Measurements from ENCODE around the gene GEMIN2.
"Not testable (repeated sequence)": the region's sequence is repeated elsewhere in the genome, so short reads cannot be mapped to it uniquely, and the experiment has no call there.

Gene GEMIN2

DNA sequence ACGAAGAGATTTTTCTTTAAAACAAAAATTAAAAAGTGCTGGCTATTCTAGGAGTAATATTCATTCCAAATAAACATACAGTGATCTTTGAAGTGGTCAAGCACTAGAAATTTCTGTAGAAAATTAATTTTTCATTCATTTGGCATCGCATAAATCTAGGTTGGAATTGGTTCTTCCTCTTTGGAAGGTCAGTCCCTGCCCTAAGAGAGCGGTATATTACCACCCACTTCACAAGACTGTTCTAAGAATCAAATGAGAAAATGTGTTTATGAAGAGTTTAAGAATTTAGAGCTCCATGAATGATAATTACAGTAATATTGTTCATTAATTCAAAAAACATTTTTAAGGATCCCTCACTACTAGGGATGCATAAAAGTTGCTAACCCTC, 444 bp upstream of the GEMIN2 start:
- no peak for DNase-seq (ENCODE audit: low read depth)

GRCh38 chr14:39122330-39123138, 8.4 kb downstream of the GEMIN2 start:
- no peak for DNase-seq (ENCODE audit: low read depth)

DNA sequence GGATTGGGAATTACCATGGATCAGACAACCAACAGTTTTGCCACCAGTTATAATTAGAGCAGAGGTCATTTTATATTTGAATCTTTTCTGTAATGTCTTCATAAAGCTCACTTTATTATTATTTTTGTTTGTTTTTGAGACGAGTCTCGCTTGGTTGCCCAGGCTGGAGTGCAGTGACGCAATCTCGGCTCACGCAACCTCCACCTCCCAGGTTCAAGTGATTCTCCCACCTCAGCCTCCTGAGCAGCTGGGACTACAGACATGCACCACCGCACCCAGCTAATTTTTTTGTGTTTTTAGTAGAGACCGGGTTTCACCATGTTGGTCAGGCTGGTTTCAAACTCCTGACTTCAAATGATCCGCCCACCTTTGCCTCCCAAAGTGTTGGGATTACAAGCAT, 23.7 kb downstream of the GEMIN2 start:
- DNase-seq (ENCODE audit: low read depth): not testable (repeated sequence)

DNA sequence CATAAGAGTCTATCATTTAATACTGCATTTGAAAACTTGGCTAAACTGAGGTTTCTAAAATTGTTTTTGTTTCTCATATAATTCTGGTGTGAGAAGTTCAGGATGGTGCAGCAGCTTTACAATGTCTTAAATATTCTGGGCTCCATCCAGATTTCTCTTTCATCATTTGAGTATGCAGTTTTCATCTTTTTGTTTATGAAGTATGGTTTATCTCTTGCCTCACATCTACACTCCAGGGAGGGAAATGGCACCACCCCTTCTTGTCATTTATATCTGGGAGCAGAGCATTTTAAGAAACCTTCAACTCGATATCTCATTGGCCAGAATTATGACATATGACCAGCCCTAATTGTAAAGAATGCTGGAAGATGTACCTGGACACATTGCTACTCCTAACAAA, 24.3 kb downstream of the GEMIN2 start:
- no peak for DNase-seq (ENCODE audit: low read depth)

DNA sequence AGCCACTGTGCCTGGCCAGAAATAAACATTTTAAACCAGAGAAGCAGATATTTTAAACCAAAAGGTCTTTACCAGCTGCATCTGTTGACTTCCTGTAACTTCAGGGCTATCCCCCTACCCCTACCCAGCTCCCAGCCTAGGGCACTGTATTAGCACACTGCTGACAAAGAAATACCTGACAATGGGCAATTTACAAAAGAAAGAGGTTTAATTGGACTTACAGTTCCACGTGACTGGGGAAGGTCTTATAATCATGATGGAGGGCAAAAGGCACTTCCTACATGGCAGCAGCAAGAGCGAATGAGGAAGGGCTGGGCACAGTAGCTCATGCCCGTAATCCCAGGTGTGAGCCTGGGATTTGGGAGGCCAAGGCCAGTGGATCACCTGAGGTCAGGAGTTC, 26.0 kb downstream of the GEMIN2 start:
- DNase-seq (ENCODE audit: low read depth): no peak

DNA sequence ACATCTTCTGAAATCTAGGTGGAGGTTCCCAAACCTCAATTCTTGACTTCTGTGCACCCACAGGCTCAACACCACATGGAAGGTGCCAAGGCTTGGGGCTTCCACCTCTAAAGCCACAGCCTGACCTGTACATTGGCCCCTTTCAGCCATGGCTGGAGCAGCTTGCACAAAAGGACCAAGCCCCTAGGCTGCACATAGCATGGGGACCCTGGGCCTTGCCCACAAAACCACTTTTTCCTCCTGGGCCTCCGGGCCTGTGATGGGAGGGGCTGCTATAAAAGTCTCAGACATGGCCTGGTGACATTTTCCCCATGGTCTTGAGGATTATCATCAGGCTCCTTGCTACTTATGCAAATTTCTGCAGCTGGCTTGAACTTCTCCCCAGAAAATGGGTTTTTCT, 27.5 kb downstream of the GEMIN2 start:
- not testable (repeated sequence) for DNase-seq (ENCODE audit: low read depth)

- not testable (repeated sequence) for DNase-seq (ENCODE audit: low read depth)
These were observed 29.1 kb downstream of the GEMIN2 start for GRCh38 chr14:39143226-39143625.

GRCh38 chr14:39145266-39145966, 31.3 kb downstream of the GEMIN2 start:
- DNase-seq (ENCODE audit: low read depth): no peak

DNA sequence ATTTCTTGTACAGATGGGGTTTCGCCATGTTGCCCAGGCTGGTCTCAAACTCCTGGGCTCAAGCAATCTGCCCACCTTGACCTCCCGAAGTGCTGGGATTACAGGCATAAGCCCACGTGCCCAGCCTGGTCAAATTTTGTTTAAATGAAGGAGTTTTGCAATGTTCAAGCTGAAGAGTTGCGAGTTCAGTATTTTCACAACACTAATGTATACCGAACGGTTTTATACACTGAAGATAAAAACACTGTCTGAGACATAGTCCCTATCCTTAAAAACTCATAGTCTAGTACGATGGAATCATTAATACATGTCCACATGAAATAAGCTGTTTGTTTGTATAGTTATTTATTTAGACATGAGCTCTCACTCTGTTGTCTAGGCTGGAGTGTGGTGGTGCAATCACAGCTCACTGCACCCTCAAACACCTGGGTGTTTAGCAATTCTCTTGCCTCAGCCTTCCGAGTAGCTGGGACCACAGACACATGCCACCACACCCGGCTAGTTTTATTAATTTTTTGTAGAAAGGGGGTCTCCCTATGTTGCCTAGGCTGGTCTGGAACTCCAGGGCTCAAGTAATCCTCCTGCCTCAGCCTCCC, 40.6 kb downstream of the GEMIN2 start:
- DNase-seq (ENCODE audit: low read depth): no peak

DNA sequence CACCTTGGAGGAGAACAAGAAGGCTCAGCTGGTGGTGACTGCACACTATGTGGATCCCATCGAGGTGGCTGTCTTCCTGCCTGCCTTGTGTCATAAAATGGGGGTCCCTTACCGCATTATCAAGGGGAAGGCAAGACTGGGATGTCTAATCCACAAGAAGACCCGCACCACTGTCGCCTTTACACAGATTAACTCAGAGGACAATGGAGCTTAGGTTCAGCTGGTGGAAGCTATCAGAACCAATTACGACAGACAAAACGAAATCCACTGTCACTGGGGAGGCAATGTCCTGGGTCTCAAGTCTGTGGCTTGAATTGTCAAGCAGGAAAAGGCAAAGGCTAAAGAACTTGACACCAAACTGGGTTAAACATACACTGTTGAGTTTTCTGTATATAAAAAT, 43.4 kb downstream of the GEMIN2 start:
- no peak for DNase-seq (ENCODE audit: low read depth)

- no peak for DNase-seq (ENCODE audit: low read depth)
These were observed 44.2 kb downstream of the GEMIN2 start for GRCh38 chr14:39158222-39158858.

GRCh38 chr14:39160494-39160893, 46.4 kb downstream of the GEMIN2 start:
- no peak for DNase-seq (ENCODE audit: low read depth)

DNA sequence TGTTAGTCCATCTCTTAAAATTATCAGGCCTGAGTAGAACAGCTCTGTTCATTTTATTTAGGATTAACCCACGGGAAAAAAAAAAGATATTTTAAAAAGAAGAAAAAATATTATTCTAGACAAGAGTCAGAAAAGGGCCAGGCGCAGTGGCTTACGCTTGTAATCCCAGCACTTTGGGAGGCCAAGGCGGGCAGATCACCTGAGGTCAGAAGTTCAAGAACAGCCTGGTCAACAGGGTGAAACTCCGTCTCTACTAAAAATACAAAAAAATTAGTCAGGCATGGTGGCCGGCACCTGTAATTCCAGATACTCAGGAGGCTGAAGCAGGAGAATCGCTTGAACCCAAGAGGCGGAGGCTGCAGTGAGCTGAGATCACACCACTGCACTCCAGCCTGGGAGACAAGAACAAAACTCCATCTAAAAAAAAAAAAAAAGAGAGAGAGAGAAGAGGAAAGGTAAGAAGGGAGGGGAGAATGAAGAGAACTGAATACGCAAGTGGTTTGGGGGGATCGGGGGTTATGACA, 53.7 kb downstream of the GEMIN2 start:
- not testable (repeated sequence) for DNase-seq (ENCODE audit: low read depth)

- no peak for DNase-seq (ENCODE audit: low read depth)
These were observed 54.5 kb downstream of the GEMIN2 start for GRCh38 chr14:39168591-39168990.

GRCh38 chr14:39169541-39169900, 55.4 kb downstream of the GEMIN2 start:
- no peak for DNase-seq (ENCODE audit: low read depth)

GRCh38 chr14:39173198-39173597, 59.1 kb downstream of the GEMIN2 start:
- DNase-seq (ENCODE audit: low read depth): no peak

DNA sequence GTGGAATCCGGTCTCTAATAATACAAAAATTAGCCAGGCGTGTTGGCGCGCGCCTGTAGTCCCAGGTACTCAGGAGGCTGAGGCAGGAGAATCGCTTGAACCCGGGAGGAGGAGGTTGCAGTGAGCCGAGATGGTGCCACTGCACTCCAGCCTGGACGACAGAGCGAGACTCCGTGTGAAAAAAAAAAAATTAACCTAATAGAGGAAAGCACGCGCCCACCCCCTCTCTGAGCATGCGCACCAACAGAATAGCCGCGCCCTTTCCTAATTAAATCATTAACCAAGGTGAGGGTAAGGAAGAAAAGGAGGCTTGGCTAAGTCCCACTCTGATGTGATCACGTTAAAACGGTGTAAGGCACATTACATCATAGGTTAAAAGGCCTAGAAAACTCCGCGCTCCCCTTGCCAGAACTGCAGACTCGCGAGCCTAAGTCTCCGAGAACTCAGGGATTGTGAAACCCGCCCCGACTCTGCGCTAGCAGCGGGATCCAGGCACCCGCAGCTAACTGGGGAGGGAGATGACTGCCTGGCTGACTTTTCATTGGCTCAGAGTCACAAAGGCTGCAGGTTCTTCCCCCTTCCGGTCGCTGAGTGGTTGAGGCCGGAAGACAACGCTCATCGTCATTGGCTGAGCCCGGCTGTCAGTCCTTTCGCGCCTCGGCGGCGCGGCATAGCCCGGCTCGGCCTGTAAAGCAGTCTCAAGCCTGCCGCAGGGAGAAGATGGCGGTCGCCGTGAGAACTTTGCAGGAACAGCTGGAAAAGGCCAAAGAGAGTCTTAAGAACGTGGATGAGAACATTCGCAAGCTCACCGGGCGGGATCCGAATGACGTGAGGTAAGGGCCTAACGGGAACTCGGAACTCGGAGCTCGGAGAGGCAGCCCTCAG, 60.7 kb downstream of the GEMIN2 start, which contains the start of gene PNN:
Gene PNN, plus strand, starts transcription at position 695 of the 885 bp plus-strand sequence. Its CDS starts 26 bp downstream, at position 721.
- peak; percentile 87 for DNase-seq (ENCODE audit: low read depth)

DNA sequence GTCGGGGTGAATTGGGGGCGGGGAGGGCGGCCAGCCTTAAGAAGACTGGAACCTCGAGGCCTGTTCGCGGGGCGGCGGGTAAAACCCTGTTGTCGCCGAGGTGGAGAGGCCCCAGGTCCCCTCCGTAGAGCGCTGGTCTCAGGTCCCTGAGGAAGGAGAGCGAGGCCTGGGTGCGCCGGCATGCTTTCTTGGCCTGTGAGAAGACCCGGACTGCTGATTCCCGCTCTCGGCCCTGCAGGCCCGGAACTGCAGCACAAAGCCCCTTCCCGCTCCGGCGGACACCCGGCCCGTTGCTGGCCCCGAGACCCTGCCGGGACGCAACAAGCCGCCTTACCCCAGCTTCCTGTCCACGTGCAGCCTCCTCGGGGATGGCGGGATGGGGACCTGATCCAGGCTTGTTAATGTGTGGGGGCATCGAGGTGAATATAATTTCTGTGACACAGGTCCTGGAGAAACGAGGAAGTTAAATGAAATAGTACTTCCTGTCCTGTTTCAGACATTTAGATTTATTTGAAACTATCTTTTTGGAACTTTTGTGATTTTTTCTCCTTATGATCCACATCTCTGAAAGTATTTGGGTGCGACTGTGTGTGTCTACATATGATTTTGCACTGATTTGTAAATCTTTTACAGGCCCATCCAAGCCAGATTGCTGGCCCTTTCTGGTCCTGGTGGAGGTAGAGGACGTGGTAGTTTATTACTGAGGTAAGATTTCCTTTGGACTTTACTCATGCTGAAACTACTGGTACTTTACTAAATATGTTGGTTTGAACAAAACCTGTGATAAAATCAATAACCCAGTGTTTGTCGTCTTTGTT, 61.5 kb downstream of the GEMIN2 start:
- DNase-seq (ENCODE audit: low read depth): peak; percentile 16

DNA sequence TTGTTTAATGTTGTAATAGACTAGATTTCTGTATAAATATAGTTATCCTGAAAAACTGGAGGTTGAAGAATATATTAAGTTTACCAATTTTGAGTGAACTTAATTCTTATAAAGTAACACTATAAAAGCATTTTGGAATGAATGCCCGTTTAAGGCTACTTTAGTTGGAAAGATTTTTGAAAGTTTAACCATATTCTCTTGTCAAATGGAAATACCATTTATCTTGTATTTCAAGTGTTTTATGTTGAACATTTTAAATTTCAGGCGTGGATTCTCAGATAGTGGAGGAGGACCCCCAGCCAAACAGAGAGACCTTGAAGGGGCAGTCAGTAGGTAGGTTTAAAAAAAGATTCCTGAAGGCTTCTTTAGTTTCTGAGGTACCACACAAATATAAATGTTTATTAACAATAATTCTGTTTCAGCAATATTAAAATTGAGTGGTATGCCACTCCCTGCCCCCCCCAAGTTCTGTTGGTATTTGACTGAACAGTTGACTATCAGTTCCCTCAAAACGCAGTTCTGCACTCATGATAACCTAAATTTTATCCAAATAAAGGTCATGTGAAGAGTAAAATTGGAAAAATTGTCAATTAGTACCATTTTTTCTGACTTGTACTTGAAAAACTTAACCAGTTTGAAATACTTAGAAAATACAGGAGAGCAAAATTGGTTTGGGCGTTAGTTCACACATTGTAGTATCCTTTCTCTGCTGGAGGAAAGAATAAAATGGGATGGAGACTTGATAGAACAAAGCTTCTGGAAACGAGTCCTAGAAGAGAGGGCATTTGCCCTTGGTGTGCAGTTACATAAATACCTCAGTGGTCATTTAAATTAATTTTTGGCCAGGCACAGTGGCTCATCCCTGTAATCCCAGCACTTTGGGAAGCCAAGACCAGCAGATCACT, 62.4 kb downstream of the GEMIN2 start:
- DNase-seq (ENCODE audit: low read depth): no peak

Measured in stimulated activated CD8-positive, alpha-beta memory T cell treated with anti-CD3 and anti-CD28 coated beads, Interleukin-7, amount 100 ng/mL, for 24 hours (primary cell).